K562 (cell line): ENCODE measurements around the gene PTH1R. TPM values are rescaled to one million over a fixed set of nuclear protein-coding genes. Genes with fewer than 3 reads are reported as not detected.

Experiments
- ASH1L ChIP-seq: fragments of 450-650 bp; IDR thresholded peaks from 2 replicates; pipeline ENCODE4 v1.6.1; 2018; ENCODE audit warnings: borderline replicate concordance, mild to moderate bottlenecking, low read depth; ENCODE audit not compliant: partially characterized antibody
- ETV6 ChIP-seq, 3 experiments: fragments of 150-350 bp in 1 of 3; sonication (generic) in 1 of 3; formaldehyde crosslinking in 1 of 3; IDR thresholded peaks; 2 replicates each; pipeline versions ENCODE4 v1.6.1 to v1.8.0; 2014 to 2022; ENCODE audit warnings: borderline replicate concordance in 2 of 3, low read depth in 2 of 3, antibody characterized with exemption in 1 of 3, low read length in 1 of 3, mild to moderate bottlenecking in 1 of 3, missing genetic modification reagents in 1 of 3
- HMG20A ChIP-seq: fragments of 450-650 bp; formaldehyde crosslinking; conservative IDR thresholded peaks from 2 replicates; pipeline ENCODE4 v1.4.0; 2020; ENCODE audit warnings: mild to moderate bottlenecking, mixed read lengths
- ID3 ChIP-seq, 2 experiments: fragments of 250-450 bp in 1 of 2; fragments of 450-650 bp in 1 of 2; sonication (Bioruptor Pico) in 1 of 2; IDR thresholded peaks; 2 replicates each; pipeline versions ENCODE4 v1.6.1 to v1.8.0; 2016 to 2021; ENCODE audit warnings: mild to moderate bottlenecking in 2 of 2, moderate library complexity in 2 of 2, missing compliant biosample characterization in 1 of 2, missing genetic modification characterization in 1 of 2
- MTA1 ChIP-seq: fragments of 450-650 bp; IDR thresholded peaks from 2 replicates; pipeline ENCODE4 v1.6.1; 2017; ENCODE audit warnings: borderline replicate concordance
- SPI1 ChIP-seq: IDR thresholded peaks from 2 replicates; pipeline ENCODE4 v1.6.1; 2011; ENCODE audit warnings: low read depth, low read length, control low read depth, borderline replicate concordance
- USF2 ChIP-seq: sonication (generic); formaldehyde crosslinking; IDR thresholded peaks from 2 replicates; pipeline ENCODE4 v1.5.0; 2020; ENCODE audit warnings: missing genetic modification reagents
- ZKSCAN1 ChIP-seq: fragments of 150-350 bp; IDR thresholded peaks from 2 replicates; pipeline ENCODE4 v1.6.1; 2016; ENCODE audit warnings: low read depth, low read length
- ZKSCAN8 ChIP-seq: fragments of 200-800 bp; sonication (Bioruptor generic); IDR thresholded peaks from 2 replicates; pipeline ENCODE4 v1.6.1; 2016; ENCODE audit warnings: missing genetic modification characterization, missing compliant biosample characterization
- ZNF140 ChIP-seq: fragments of 250-450 bp; sonication (Bioruptor Pico); IDR thresholded peaks from 2 replicates; pipeline ENCODE4 v1.8.0; 2021; ENCODE audit warnings: moderate library complexity, mild to moderate bottlenecking, inconsistent platforms
- ZNF407 ChIP-seq: fragments of 450-650 bp; IDR thresholded peaks from 2 replicates; pipeline ENCODE4 v1.6.1; 2016; ENCODE audit warnings: low read depth
- ZNF639 ChIP-seq, 2 experiments: fragments of 200-800 bp in 1 of 2; sonication (Bioruptor generic) in 1 of 2; sonication (generic) in 1 of 2; formaldehyde crosslinking in 1 of 2; IDR thresholded peaks in 1 of 2; conservative IDR thresholded peaks in 1 of 2; 2 replicates each; pipeline versions ENCODE4 v1.5.0 to v1.6.1; 2016 to 2020; ENCODE audit warnings: missing compliant biosample characterization in 1 of 2, missing genetic modification characterization in 1 of 2, missing genetic modification reagents in 1 of 2
- polyA plus RNA-seq, 8 experiments: library from polyadenylated mRNA; depleted of rRNA in 4 of 8; stranded (reverse) in 5 of 8; unstranded in 3 of 8; fragments of >200 nt; fragmentation: Nextera tagmentation in 2 of 8; fragmentation: Illumina TruSeq in 1 of 8; extraction: Ambion mirVana in 2 of 8; extraction: Trizol in 1 of 8; gene quantifications; 2 replicates each; pipeline versions ENCODE4 v1.2.1 to v1.2.3, GENCODE V29; 2011 to 2014; ENCODE audit warnings: inconsistent platforms in 1 of 8, missing spikeins in 1 of 8
- total RNA-seq, 7 experiments: library from RNA; depleted of rRNA in 6 of 7; stranded (reverse); fragments of >200 nt in 6 of 7; fragmentation: Illumina TruSeq in 2 of 7; extraction: Trizol in 2 of 7; gene quantifications; 2 replicates each; pipeline versions ENCODE4 v1.2.1 to v1.2.3, GENCODE V29; 2011 to 2021; ENCODE audit warnings: low replicate concordance in 1 of 7

Gene PTH1R
- total and polyA plus RNA-seq, 9 of the 15 experiments (the other 6 are each of a cell fraction or from before 2014, with no cell fraction given): not detected

- TF ChIP-seq ZNF639 (CRISPR knock-in tag; conservative IDR thresholded peaks at IDR 0.05 in 1 of 2, IDR thresholded peaks at IDR 0.05 in 1 of 2): no peak; a peak in 1 of 4 replicates
- no peak for TF ChIP-seq ASH1L
- no peak for TF ChIP-seq HMG20A
- TF ChIP-seq ZKSCAN1: no peak
- no peak for TF ChIP-seq ZNF140 (CRISPR knock-in tag)
- no peak for TF ChIP-seq MTA1
- no peak for TF ChIP-seq ZNF407
- peak; percentile 43; the same call in 1 of the 2 replicates for TF ChIP-seq ZKSCAN8 (CRISPR knock-in tag)
- no peak for TF ChIP-seq ID3 (CRISPR knock-in tag; IDR thresholded peaks at IDR 0.05)
- TF ChIP-seq ID3 (tag; IDR thresholded peaks at IDR 0.05): no peak
- TF ChIP-seq ETV6 (IDR thresholded peaks at IDR 0.05; ENCODE audit: borderline replicate concordance in 1 of 2, low read depth in 2 of 2, low read length in 1 of 2): no peak
- no peak for TF ChIP-seq ETV6 (CRISPR knock-in tag; IDR thresholded peaks at IDR 0.05; ENCODE audit: borderline replicate concordance)
- TF ChIP-seq USF2 (CRISPR knock-in tag): no peak
- 0 out of 2 replicates have a peak, but pooled peaks have one; percentile 11 for TF ChIP-seq SPI1
Measured at GRCh38 chr3:46946856-46947545, 69.5 kb downstream of the PTH1R start (continued).
